ENCODE data around the gene ETV6.

ETV6 gene

GRCh38 chr12:11645391-11645790 is 4.1 kb upstream of the ETV6 start:
- no peak for DNase-seq (ENCODE audit: low read depth)

- peak; percentile 43 for DNase-seq (ENCODE audit: low read depth)
Observed at GRCh38 chr12:11648514-11649412, 711 bp upstream of the ETV6 start.

GRCh38 chr12:11650286-11651281 is 1.1 kb downstream of the ETV6 start:
- DNase-seq (ENCODE audit: low read depth): no peak

GRCh38 chr12:11651381-11651780 is 1.9 kb downstream of the ETV6 start:
- DNase-seq (ENCODE audit: low read depth): no peak

- DNase-seq (ENCODE audit: low read depth): no peak
Observed at GRCh38 chr12:11651785-11652184, 2.3 kb downstream of the ETV6 start.

- no peak for DNase-seq (ENCODE audit: low read depth)
Observed at GRCh38 chr12:11652351-11653040, 3.0 kb downstream of the ETV6 start.

- DNase-seq (ENCODE audit: low read depth): no peak
Observed at GRCh38 chr12:11653215-11653753, 3.8 kb downstream of the ETV6 start.

- no peak for DNase-seq (ENCODE audit: low read depth)
Observed at GRCh38 chr12:11654338-11654737, 4.9 kb downstream of the ETV6 start.

- no peak for DNase-seq (ENCODE audit: low read depth)
Observed at GRCh38 chr12:11654802-11655201, 5.3 kb downstream of the ETV6 start.

GRCh38 chr12:11655842-11656241 is 6.4 kb downstream of the ETV6 start:
- no peak for DNase-seq (ENCODE audit: low read depth)

- no peak for DNase-seq (ENCODE audit: low read depth)
Observed at GRCh38 chr12:11656550-11656949, 7.1 kb downstream of the ETV6 start.

GRCh38 chr12:11657511-11657910 is 8.0 kb downstream of the ETV6 start:
- no peak for DNase-seq (ENCODE audit: low read depth)

GRCh38 chr12:11658791-11659190 is 9.3 kb downstream of the ETV6 start:
- no peak for DNase-seq (ENCODE audit: low read depth)

- DNase-seq (ENCODE audit: low read depth): no peak
Observed at GRCh38 chr12:11660624-11661023, 11.2 kb downstream of the ETV6 start.

GRCh38 chr12:11661491-11662089 is 12.1 kb downstream of the ETV6 start:
- DNase-seq (ENCODE audit: low read depth): no peak

- DNase-seq (ENCODE audit: low read depth): no peak
Observed at GRCh38 chr12:11662369-11662768, 12.9 kb downstream of the ETV6 start.

GRCh38 chr12:11663130-11663529 is 13.7 kb downstream of the ETV6 start:
- no peak for DNase-seq (ENCODE audit: low read depth)

- no peak for DNase-seq (ENCODE audit: low read depth)
Observed at GRCh38 chr12:11664101-11664500, 14.6 kb downstream of the ETV6 start.

GRCh38 chr12:11666131-11667050 is 16.9 kb downstream of the ETV6 start:
- no peak for DNase-seq (ENCODE audit: low read depth)

- no peak for DNase-seq (ENCODE audit: low read depth)
Observed at GRCh38 chr12:11667171-11667570, 17.7 kb downstream of the ETV6 start.

Measured in activated T-helper 1 cell treated with Interleukin-2 at 50 U/mL for 16 hours (primary cell).